PC-9 (cell line): ENCODE measurements around the gene FOXO3. TPM values are rescaled to one million over a fixed set of nuclear protein-coding genes. Genes with fewer than 3 reads are reported as not detected.
"Not testable (repeated sequence)": the region's sequence is repeated elsewhere in the genome, so short reads cannot be mapped to it uniquely, and the experiment has no call there.

Experiments
- BruUV-seq: library from RNA; stranded (reverse); fragments of 400-500 nt; replicated peaks from 2 replicates; lab custom pipeline; 2021; lab: Mats Ljungman, UMichigan
- CTCF ChIA-PET: fragments of 300-600 bp; sonication (Branson Sonifier 250); formaldehyde crosslinking; loops from one replicate; lab custom pipeline; 2022; ENCODE audit warnings: antibody characterized with exemption; lab: Charles Lee
- POLR2A ChIA-PET: fragments of 300-600 bp; sonication (Branson Sonifier 250); formaldehyde crosslinking; loops from one replicate; lab custom pipeline; 2022; ENCODE audit warnings: antibody characterized with exemption; ENCODE audit not compliant: unreplicated experiment; lab: Charles Lee
- DNase-seq, 2 experiments: peaks; one replicate each; pipeline versions ENCODE4 v3.0.0 to v3.0.0-alpha.2; 2015 to 2022; ENCODE audit warnings: mixed read lengths in 1 of 2
- H2AFZ ChIP-seq: fragments of 200-600 bp; sonication (generic); 2 replicates; pipeline ENCODE4 v1.8.1; 2017; ENCODE audit warnings: antibody characterized with exemption
- H3F3A ChIP-seq: fragments of 200-600 bp; sonication (generic); 2 replicates; pipeline ENCODE4 v1.8.1; 2017; ENCODE audit warnings: antibody characterized with exemption, mild to moderate bottlenecking, low read depth; ENCODE audit not compliant: insufficient read depth
- H3K27ac ChIP-seq: fragments of 200-600 bp; sonication (generic); 2 replicates; pipeline ENCODE4 v1.6.1; 2016; ENCODE audit warnings: mixed run types
- H3K27me3 ChIP-seq: fragments of 200-600 bp; sonication (generic); 2 replicates; pipeline ENCODE4 v1.6.1; 2016; ENCODE audit warnings: low read depth, mixed run types; ENCODE audit not compliant: insufficient read depth
- H3K36me3 ChIP-seq: fragments of 200-600 bp; sonication (generic); 2 replicates; pipeline ENCODE4 v1.6.1; 2016; ENCODE audit warnings: low read depth, mixed run types
- H3K4me1 ChIP-seq: fragments of 200-600 bp; sonication (generic); replicated peaks from 2 replicates; pipeline ENCODE4 v1.6.1; 2016; ENCODE audit warnings: mixed run types; ENCODE audit not compliant: insufficient read depth
- H3K4me2 ChIP-seq: fragments of 200-600 bp; sonication (generic); 2 replicates; pipeline ENCODE4 v1.6.1; 2017; ENCODE audit warnings: mixed run types
- H3K4me3 ChIP-seq: fragments of 200-600 bp; sonication (generic); 2 replicates; pipeline ENCODE4 v1.6.1; 2016; ENCODE audit warnings: mixed run types
- H3K79me2 ChIP-seq: fragments of 200-600 bp; sonication (generic); 2 replicates; pipeline ENCODE4 v1.6.1; 2017; ENCODE audit warnings: low read depth, mixed run types
- H3K9me2 ChIP-seq: fragments of 200-600 bp; sonication (generic); 2 replicates; pipeline ENCODE4 v1.8.1; 2017; ENCODE audit warnings: mild to moderate bottlenecking; ENCODE audit not compliant: insufficient read depth
- H3K9me3 ChIP-seq: fragments of 200-600 bp; sonication (generic); 2 replicates; pipeline ENCODE4 v1.8.1; 2016; ENCODE audit warnings: low read depth; ENCODE audit not compliant: insufficient read depth
- H4K20me1 ChIP-seq: fragments of 200-600 bp; sonication (generic); 2 replicates; pipeline ENCODE4 v1.8.1; 2017; ENCODE audit not compliant: insufficient read depth
- EZH2 ChIP-seq: fragments of 200-600 bp; sonication (generic); IDR thresholded peaks from 2 replicates; pipeline ENCODE4 v1.8.0; 2017; ENCODE audit warnings: antibody characterized with exemption, low read depth
- intact Hi-C: fragments of 100-400 bp; cut with micrococcal nuclease; formaldehyde crosslinking; loops from one replicate; pipeline ENCODE4 v1.10.0; 2022; ENCODE audit not compliant: unreplicated experiment
- total RNA-seq: library from RNA; stranded (reverse); gene quantifications from 2 replicates; pipeline ENCODE4 v1.2.3, GENCODE V29; 2021
- TF ChIP-seq, protein P1 (sequence below): fragments of 200-600 bp; sonication (generic); conservative IDR thresholded peaks from 2 replicates; pipeline ENCODE4 v1.6.1; 2017; ENCODE audit warnings: mixed run types, antibody characterized with exemption, mild to moderate bottlenecking, moderate library complexity

FOXO3 gene
- total RNA-seq, 1 experiment from 2014 or later, result 59.4 TPM

DNA sequence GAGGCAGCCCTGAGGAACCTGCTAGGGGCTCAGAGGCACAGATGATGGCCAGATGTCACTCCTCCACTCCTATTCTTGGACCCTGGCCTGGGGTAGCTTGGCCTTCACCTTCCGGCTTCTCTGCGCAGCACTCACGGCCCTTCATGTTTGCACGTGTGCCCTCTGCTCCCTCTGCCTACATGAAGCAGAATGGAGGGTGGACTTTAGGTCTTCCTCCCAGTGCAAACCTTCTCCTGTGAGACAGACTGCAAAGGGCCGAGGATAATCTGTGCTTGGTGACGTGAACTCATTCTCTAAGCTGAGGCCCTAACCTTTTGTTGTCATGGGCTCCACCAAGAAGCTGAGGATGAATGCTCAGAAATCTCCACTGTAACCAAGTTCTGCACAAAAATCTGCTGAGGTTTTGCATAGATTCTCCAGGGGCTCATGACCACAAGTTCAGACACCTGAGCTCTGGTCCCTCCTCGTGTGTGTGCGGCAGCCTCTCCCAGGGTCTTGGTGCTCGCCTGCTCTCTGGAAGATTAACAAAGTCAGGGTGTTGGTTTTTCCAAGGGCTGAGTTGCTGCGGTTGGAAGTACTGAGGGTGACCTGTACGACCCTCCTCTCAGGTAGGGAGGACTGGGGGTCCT is 25.5 kb upstream of the FOXO3 start:
- Histone ChIP-seq H3K4me2 (no peak overlapping the region), H2AFZ (no peak overlapping the region), H3K9me3 (no peaks in the 10 kb centered on the region), H3F3A (no peaks in the 10 kb centered on the region), H3K9me2 (no peaks in the 10 kb centered on the region), H3K4me3 (no peak overlapping the region), H3K36me3 (no peaks in the 10 kb centered on the region), H3K79me2 (no peaks in the 10 kb centered on the region), H4K20me1 (no peaks in the 10 kb centered on the region), H3K27ac (no peak overlapping the region), H3K4me1 (no peaks in the 10 kb centered on the region), H3K27me3 (no peaks in the 10 kb centered on the region)
- ChIA-PET POLR2A (interaction anchor here (0.7 kb wide), 1 partner anchor 517 kb away, joined by 4 read pairs; no protein-coding TSS in a partner anchor), CTCF (no interaction called here)
- no TSS peak for BruUV-seq
- intact Hi-C loops, result no loop called here
- TF ChIP-seq, protein P1, sequence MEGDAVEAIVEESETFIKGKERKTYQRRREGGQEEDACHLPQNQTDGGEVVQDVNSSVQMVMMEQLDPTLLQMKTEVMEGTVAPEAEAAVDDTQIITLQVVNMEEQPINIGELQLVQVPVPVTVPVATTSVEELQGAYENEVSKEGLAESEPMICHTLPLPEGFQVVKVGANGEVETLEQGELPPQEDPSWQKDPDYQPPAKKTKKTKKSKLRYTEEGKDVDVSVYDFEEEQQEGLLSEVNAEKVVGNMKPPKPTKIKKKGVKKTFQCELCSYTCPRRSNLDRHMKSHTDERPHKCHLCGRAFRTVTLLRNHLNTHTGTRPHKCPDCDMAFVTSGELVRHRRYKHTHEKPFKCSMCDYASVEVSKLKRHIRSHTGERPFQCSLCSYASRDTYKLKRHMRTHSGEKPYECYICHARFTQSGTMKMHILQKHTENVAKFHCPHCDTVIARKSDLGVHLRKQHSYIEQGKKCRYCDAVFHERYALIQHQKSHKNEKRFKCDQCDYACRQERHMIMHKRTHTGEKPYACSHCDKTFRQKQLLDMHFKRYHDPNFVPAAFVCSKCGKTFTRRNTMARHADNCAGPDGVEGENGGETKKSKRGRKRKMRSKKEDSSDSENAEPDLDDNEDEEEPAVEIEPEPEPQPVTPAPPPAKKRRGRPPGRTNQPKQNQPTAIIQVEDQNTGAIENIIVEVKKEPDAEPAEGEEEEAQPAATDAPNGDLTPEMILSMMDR, result no peak
- no peak for TF ChIP-seq EZH2
- no peak for DNase-seq

DNA sequence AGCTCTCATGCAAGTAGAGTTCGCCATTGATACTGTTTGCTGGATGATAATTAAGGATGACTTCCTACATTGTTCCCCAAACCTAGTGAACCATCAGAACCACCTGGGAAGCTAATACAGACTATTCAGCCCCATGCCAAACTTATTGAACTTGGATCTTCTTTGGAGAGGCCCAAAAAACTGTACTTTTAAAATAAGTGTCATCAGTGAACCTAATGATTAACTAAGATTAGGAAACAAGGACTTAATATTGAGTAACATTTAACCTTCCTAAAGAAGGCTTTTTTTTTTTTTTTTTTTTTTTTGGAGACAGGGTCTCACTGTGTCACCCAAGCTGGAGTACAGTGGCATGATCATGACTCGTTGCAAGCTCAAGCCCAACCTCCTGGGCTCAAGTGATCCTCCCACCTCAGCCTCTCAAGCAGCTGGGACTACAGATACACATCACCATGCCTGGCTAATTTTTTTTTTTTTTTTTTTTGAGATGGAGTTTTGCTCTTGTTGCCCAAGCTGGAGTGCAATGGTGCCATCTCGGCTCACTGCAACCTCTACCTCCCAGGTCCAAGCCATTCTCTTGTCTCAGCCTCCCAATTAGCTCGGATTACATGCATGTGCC is 24.7 kb upstream of the FOXO3 start:
- H3K79me2 ChIP-seq, H3K27ac ChIP-seq, intact Hi-C loops, H3K9me2 ChIP-seq, H3K36me3 ChIP-seq, H3K4me2 ChIP-seq, H3K9me3 ChIP-seq, POLR2A ChIA-PET, DNase-seq, H3K4me3 ChIP-seq, H2AFZ ChIP-seq, H3F3A ChIP-seq, H3K27me3 ChIP-seq, H3K4me1 ChIP-seq, BruUV-seq, H4K20me1 ChIP-seq: not testable (repeated sequence)
- CTCF ChIA-PET, result interaction anchor here (0.7 kb wide), 1 partner anchor 48 kb away, joined by 3 read pairs; no protein-coding TSS in a partner anchor

DNA sequence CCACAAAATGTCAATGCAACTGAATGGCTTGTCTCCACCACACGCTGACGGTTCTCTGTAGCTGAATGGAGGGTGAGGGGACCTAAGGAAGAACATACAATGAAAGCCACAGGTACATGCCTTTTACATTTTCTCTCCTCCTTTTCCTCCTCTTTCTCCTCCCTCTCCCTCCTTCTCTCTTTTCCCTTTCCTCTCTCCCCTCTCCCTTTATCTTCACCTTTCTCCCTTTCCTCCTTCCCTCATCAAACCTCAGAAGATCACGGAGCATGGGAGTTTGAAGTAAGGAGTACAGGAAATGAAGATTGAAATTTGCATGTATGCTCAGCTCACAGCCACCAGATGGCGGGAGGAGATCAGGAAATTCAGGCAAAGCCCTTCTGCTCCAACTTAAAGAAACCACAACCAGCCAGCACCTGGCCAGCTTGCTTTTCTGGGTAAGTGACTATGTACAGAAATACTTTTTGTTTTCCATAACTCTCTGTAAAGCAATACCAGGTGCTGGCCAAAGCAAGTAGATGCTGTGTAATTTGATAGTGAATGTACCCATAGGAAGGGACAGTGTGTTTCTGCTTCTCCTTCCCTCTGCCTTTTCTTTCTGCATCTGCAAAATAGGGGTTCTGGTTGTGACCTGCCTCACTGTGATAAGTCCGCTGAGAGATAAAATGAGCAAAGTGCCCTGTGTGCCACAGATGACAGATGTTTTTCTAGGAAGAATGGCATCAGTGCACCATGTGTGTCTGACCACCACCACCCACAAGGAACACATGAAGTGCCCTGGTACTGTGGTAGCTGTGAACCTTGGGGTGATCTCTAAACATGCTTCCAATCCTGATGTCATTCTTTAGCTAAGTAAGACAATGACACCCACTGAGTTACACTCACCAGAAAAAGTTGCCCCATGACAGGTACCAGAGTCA is 18.6 kb upstream of the FOXO3 start:
- Histone ChIP-seq H3K27me3 (no peaks in the 10 kb centered on the region), H3K79me2 (no peaks in the 10 kb centered on the region), H3F3A (no peaks in the 10 kb centered on the region), H3K9me3 (no peaks in the 10 kb centered on the region), H3K4me2 (peak overlapping the region; percentile 30; the same call in 1 of the 2 replicates), H3K9me2 (no peaks in the 10 kb centered on the region), H3K36me3 (no peaks in the 10 kb centered on the region), H2AFZ (peak overlapping the region; percentile 59), H3K4me1 (peaks cover 3% of the 10 kb centered on the region; the same call in 1 of the 2 replicates), H4K20me1 (no peaks in the 10 kb centered on the region), H3K27ac (no peak overlapping the region), H3K4me3 (no peak overlapping the region)
- BruUV-seq, result no TSS peak
- no peak for TF ChIP-seq EZH2
- TF ChIP-seq, protein P1, result peak; percentile 98
- intact Hi-C loops, result loop anchor here (1.0 to 5.0 kb wide), 5 partner anchors 240 to 855 kb away; no protein-coding TSS in a partner anchor
- ChIA-PET POLR2A (interaction anchor here (0.6 kb wide), 2 partner anchors 189 to 354 kb away, joined by 7 read pairs; no protein-coding TSS in a partner anchor), CTCF (interaction anchor here (0.6 to 1.9 kb wide), 7 partner anchors 296 to 852 kb away, joined by 3 to 9 read pairs (median 5); partner anchors contain the start of gene ARMC2)
- peak; percentile 68 to 71 for DNase-seq
